Measurements from ENCODE around the gene BACE2. TPM values are rescaled to one million over a fixed set of nuclear protein-coding genes. Genes with fewer than 3 reads are reported as not detected.

Gene BACE2
- total RNA-seq, 1 experiment from 2014 or later: 23.2 TPM

- Histone ChIP-seq H3K9ac (ENCODE audit: low read length) (no peak overlapping the region), H3K9me2 (ENCODE audit: insufficient read depth) (no peaks in the 10 kb centered on the region), H3K4me3 (replicated peaks in 1 of 2; ENCODE audit: low read depth in 1 of 2, low read length in 2 of 2) (no peak overlapping the region), H3K4me2 (ENCODE audit: low read length) (no peak overlapping the region), H3K27ac (ENCODE audit: low read depth, low read length) (no peak overlapping the region), H2AFZ (ENCODE audit: low read depth, low read length, poor library complexity, severe bottlenecking) (no peak overlapping the region), H3K36me3 (ENCODE audit: control insufficient read depth in 1 of 2, insufficient read depth in 2 of 2, low read length in 2 of 2) (no peaks in the 10 kb centered on the region), H3K79me2 (ENCODE audit: insufficient read depth, low read length) (no peaks in the 10 kb centered on the region), H3K9me3 (ENCODE audit: control insufficient read depth in 1 of 2, insufficient read depth in 1 of 2, low read depth in 1 of 2, low read length in 2 of 2) (no peaks in the 10 kb centered on the region), H4K20me1 (ENCODE audit: insufficient read depth) (no peaks in the 10 kb centered on the region), H3K27me3 (ENCODE audit: insufficient read depth, low read length) (no peaks in the 10 kb centered on the region), H3K4me1 (ENCODE audit: control insufficient read depth in 1 of 2, insufficient read depth in 2 of 2, low read length in 2 of 2) (no peaks in the 10 kb centered on the region)
- BruUV-seq (replicated peaks): no TSS peak
- RAD21 ChIA-PET (ENCODE audit: low non-redundant PET in 1 of 2, low total read pairs in 2 of 2, uncharacterized antibody in 2 of 2, unreplicated experiment in 2 of 2): no interaction called here
- CTCF ChIA-PET: no interaction called here
- TF ChIP-seq TCF7L2 (IDR thresholded peaks at IDR 0.05; ENCODE audit: borderline replicate concordance, extremely low read depth, insufficient read depth, insufficient read length) (no peak), FOSL1 (IDR thresholded peaks at IDR 0.05; ENCODE audit: low read depth) (no peak), EZH2 (IDR thresholded peaks at IDR 0.05) (no peak), ATF3 (IDR thresholded peaks at IDR 0.05) (no peak), CBX3 (IDR thresholded peaks at IDR 0.05; ENCODE audit: low read depth) (no peak), ZFX (IDR thresholded peaks at IDR 0.05) (no peak), ELF1 (IDR thresholded peaks at IDR 0.05; ENCODE audit: borderline replicate concordance, low read depth) (no peak), MAX (IDR thresholded peaks at IDR 0.05) (no peak), REST (IDR thresholded peaks at IDR 0.05; ENCODE audit: low read depth) (no peak), ZBTB33 (IDR thresholded peaks at IDR 0.05; ENCODE audit: extremely low read depth, insufficient replicate concordance, low read length) (no peak), SRF (IDR thresholded peaks at IDR 0.05; ENCODE audit: low read depth) (no peak)
- DNase-seq (ENCODE audit: low read depth, low spot score): no peak
- POLR2A ChIA-PET: no interaction called here
- no peak for ATAC-seq
- intact Hi-C loops (cut with micrococcal nuclease): no loop called here
Measured at GRCh38 chr21:41229509-41230248, 61.7 kb downstream of the BACE2 start.

Data from HCT116 (cell line).